Measurements from ENCODE around the gene ABHD17A.
"Not testable (repeated sequence)": the region's sequence is repeated elsewhere in the genome, so short reads cannot be mapped to it uniquely, and the experiment has no call there.

DNA sequence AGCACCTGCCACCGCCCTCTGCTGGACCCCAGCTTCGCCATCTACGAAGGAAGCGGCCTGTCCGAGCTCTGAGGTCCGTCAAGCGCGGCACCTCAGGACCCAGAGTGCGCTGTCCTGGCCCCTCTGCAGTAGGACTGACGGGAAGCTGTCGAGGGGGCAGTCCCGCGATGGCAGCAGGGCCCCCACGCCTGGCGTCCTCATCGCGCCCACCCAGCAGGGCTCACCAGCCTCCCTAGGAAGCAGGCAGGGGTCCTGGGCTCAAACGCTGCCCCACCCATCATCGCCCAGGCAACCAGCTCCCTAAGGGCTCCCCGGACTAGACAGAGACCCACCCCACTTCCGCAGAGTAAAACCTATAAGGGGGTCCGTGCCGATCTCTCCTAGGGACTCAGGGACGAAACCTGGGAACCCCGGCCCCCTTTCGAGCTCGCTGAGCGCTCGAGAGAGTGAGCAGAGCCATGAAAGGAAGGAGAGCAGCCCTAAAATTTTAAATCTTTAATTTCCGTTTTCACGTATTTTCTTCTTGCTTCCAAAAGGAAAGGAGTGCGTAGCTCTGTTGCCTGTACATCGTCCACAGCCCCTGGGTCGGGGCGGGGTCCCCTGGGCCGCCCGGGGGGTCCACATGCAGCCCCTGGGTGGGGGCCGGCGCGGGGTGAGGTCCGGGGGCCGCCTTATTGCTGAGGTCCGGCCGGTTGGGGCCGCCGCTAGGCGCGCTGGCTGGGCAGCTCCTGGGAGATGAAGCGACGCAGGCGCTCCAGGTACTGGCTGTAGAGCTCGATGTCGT lies 8.6 kb downstream of the ABHD17A start:
- TF ChIP-seq CEBPB (IDR thresholded peaks at IDR 0.05); TAF1 (IDR thresholded peaks at IDR 0.05; ENCODE audit: low read depth); YY1 (IDR thresholded peaks at IDR 0.05; ENCODE audit: low read depth); FOXM1 (IDR thresholded peaks at IDR 0.05; ENCODE audit: borderline replicate concordance, low read depth); NFIC (IDR thresholded peaks at IDR 0.05); RAD21 (IDR thresholded peaks at IDR 0.05; ENCODE audit: low read depth); EGR1 (IDR thresholded peaks at IDR 0.05); CREB1 (IDR thresholded peaks at IDR 0.05; ENCODE audit: low read depth): not testable (repeated sequence)
- TF ChIP-seq, protein P1, sequence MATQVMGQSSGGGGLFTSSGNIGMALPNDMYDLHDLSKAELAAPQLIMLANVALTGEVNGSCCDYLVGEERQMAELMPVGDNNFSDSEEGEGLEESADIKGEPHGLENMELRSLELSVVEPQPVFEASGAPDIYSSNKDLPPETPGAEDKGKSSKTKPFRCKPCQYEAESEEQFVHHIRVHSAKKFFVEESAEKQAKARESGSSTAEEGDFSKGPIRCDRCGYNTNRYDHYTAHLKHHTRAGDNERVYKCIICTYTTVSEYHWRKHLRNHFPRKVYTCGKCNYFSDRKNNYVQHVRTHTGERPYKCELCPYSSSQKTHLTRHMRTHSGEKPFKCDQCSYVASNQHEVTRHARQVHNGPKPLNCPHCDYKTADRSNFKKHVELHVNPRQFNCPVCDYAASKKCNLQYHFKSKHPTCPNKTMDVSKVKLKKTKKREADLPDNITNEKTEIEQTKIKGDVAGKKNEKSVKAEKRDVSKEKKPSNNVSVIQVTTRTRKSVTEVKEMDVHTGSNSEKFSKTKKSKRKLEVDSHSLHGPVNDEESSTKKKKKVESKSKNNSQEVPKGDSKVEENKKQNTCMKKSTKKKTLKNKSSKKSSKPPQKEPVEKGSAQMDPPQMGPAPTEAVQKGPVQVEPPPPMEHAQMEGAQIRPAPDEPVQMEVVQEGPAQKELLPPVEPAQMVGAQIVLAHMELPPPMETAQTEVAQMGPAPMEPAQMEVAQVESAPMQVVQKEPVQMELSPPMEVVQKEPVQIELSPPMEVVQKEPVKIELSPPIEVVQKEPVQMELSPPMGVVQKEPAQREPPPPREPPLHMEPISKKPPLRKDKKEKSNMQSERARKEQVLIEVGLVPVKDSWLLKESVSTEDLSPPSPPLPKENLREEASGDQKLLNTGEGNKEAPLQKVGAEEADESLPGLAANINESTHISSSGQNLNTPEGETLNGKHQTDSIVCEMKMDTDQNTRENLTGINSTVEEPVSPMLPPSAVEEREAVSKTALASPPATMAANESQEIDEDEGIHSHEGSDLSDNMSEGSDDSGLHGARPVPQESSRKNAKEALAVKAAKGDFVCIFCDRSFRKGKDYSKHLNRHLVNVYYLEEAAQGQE (IDR thresholded peaks at IDR 0.05; ENCODE audit: low read depth): not testable (repeated sequence)
- TF ChIP-seq, protein P2, sequence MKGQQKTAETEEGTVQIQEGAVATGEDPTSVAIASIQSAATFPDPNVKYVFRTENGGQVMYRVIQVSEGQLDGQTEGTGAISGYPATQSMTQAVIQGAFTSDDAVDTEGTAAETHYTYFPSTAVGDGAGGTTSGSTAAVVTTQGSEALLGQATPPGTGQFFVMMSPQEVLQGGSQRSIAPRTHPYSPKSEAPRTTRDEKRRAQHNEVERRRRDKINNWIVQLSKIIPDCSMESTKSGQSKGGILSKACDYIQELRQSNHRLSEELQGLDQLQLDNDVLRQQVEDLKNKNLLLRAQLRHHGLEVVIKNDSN (IDR thresholded peaks at IDR 0.05): not testable (repeated sequence)

All from Ishikawa (cell line).